Fibroblast of skin of back (primary cell): ENCODE data around the gene HSF2BP.
"Not testable (repeated sequence)": the region's sequence is repeated elsewhere in the genome, so short reads cannot be mapped to it uniquely, and the experiment has no call there.

Experiments used
- DNase-seq: peaks from one replicate; pipeline ENCODE4 v3.0.0-alpha.2; 2013

The HSF2BP gene

GRCh38 chr21:43616861-43617260 lies 42.4 kb downstream of the HSF2BP start:
- not testable (repeated sequence) for DNase-seq

DNA sequence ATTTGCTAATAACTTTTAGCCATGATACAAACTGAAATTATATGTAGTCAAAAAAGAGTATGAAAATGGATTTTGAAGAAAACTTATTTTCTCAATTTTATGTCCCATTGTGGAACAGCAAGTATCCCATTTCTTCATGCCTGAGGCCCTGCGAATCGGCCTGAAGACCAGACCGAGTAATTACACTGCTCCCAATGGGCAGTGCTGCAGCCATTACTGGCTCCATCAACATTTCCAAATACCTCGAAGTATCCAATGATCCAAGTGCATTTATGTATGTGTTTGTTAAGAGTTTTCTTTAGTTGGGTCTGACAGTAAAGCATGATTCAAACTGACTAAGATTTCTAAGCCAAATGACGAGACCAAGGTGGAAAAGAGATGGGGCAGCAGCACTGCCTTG lies 44.4 kb downstream of the HSF2BP start:
- no peak for DNase-seq

DNA sequence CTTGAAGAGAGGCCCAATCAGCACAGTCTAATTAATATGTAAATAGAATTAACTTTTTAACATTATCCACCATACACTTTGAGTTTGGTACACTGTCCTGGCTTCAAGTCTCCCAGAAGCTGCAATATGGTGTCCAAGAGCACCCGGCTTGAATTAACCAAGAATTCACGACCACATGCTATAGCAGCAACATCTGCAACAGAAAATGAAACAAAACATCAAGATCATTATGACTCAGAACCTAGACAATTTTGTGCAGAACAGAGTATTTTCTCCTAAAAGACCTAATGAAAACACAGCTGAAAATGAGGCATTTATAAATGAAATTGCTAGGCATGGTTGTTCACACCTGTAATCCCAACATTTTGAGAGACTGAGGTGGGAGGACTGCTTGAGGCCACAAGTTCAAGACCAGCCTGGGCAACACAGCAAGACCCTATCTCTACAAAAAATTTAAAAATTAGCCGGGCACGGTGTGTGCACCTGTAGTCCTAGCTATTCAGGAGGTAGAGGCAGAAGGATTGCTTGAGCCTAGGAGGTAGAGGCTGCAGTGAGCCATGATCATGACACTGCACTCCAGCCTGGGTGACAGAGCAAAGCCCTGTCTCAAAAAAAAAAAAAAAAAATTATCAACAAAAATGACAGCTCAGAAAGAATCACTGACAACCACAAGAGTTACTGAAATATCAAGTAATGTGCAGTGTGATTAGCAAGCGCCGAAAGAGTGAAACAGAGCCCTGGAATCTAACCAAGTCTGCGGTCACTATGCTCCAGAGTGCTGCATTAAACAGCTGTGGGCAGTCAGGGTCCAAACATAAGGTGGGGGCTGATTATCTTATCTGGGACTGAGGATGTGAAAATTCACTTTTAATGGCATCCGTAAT lies 45.3 kb downstream of the HSF2BP start:
- peak; percentile 59 for DNase-seq

GRCh38 chr21:43611598-43612369 lies 47.5 kb downstream of the HSF2BP start:
- peak; percentile 50 for DNase-seq

- DNase-seq: peak; percentile 90
These were observed 49.6 kb downstream of the HSF2BP start for GRCh38 chr21:43609501-43610340.

- no peak for DNase-seq
These were observed 50.6 kb downstream of the HSF2BP start for GRCh38 chr21:43608664-43609063.

GRCh38 chr21:43608225-43608624 lies 51.1 kb downstream of the HSF2BP start:
- peak; percentile 82 for DNase-seq

DNA sequence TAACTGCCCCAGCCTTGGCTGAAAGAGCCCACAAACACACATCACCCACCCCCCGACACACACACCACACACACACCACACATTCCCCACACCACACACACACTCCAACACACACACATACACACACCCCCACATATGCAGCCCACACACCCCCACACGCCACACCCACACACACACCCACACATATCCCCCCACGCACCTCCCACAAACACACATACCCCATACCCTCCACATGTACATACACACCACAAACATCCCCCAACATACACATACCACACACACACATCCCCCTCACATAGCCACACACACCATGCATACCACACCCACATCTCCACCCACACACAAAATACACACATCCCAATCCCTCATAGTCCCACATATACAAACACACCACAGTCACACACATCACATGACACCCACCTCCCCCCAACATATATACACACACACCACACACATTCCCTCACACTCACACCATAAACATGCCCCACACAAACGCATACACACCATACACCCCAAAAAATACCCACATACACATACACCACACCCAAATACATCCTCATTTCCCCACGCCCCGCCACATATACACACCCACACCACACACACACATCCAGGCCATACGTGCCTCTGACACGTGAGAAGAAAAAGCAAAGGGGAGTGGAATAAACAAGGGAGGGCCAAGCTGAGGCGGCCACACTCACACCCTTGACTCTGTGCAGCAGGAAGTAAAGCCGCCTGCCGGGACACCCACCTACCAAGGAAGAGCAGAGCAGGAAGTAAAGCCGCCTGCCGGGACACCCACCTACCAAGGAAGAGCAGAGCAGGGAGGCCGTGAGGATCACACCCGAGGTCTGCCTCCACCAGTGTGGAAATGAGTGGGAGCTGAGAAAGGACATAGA lies 53.7 kb downstream of the HSF2BP start:
- DNase-seq: no peak

- DNase-seq: no peak
These were observed 54.6 kb downstream of the HSF2BP start for GRCh38 chr21:43604505-43605204.

GRCh38 chr21:43603641-43604504 lies 55.4 kb downstream of the HSF2BP start:
- peak; percentile 80 for DNase-seq

DNA sequence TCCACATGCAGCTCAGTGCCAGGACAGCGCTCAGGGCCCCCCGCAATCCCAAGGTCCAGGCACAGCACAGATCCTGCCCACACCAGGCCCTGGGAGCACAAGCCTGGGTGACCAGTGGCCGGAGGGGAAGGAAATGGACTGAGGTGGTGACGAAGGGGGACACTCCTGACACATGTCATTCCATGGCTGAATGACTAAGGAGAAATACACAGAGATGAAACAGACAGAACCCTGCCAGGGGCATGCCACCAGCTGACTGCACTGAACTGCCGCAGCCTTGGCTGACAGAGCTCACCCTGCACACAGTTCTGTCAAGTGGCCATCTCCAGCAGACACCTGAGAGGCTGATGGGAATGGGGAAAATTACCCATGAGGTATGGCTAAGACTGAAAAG lies 56.1 kb downstream of the HSF2BP start:
- DNase-seq: no peak

DNA sequence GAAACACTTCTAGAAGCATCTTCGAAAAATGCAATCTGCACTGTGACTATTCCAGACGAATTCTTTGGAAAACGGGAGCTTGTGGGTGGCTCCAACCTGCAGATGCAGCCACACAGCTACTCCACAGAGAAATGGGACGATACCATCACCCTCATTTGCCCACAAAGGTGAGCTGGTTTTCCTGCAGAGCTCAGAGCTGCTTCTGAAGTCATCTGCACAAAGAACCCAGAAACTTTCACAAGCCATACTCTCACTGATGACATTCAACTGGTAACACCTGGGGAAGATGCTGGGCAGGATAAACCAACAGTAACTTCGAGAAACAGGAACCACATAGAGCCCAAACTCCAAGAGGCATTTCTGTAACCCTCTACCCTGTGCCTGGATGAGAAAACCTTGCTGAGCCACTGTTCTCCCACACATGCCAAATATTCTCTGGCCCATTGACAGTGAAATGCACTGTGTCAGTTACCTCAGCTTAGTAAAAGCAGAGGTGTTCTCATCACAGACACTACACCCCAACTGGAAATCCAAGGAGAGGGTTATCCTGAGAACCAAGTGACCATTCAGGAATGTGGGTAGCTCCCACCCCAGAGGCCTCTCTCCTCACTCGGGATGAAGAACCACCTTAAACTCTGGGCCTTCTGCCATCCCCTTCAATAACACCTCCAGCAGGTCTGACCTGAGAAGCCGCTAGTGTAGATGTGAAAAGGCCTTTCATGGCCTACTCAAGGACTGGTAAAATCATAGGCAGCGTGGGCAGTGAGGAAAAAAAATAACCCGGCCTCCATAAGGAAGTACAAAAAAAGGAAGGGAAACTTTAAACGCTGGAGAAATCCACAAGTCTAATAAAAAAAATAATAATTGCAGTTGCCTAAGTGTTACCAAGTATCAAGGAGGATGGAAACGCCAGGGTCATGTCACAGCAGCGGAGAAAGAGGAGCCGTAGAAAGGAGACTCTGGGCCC lies 56.7 kb downstream of the HSF2BP start:
- no peak for DNase-seq

DNA sequence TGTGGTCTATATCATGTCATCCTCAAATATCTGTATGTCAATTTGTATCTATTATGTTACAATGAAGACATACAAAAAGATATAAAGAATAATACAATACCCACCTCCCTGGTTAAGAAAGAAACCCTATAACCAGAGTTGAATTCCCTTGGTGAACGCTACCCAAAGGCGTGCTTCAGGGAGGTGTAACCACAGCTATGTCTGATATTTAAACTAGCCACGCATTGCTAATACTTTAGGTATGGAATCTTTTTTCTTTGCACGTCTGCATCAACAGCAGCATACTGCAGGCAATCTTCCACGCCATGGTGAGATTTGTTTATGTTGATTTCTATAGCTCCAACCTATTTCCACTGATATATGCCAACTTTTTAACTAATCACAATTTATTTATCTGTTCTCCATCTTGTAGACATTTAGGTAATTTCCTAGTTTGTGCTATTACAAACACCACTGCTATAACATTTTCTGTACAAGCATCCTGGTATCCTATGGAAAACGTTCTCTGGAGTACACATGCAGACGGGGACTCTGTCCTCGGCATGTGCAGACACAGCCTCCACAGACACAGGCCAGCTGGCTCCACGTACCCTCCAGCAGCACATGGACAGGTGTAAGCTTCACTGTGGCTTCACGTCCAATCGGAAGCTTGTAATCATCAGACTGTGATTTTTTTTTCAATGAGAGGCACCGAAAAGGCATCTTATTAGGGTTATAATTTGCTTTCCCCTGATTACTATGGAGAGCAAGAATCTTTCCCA lies 58.5 kb downstream of the HSF2BP start:
- peak; percentile 97 for DNase-seq

GRCh38 chr21:43599728-43600127 lies 59.6 kb downstream of the HSF2BP start:
- DNase-seq: no peak

- DNase-seq: peak; percentile 86
These were observed 60.7 kb downstream of the HSF2BP start for GRCh38 chr21:43598416-43599120.

DNA sequence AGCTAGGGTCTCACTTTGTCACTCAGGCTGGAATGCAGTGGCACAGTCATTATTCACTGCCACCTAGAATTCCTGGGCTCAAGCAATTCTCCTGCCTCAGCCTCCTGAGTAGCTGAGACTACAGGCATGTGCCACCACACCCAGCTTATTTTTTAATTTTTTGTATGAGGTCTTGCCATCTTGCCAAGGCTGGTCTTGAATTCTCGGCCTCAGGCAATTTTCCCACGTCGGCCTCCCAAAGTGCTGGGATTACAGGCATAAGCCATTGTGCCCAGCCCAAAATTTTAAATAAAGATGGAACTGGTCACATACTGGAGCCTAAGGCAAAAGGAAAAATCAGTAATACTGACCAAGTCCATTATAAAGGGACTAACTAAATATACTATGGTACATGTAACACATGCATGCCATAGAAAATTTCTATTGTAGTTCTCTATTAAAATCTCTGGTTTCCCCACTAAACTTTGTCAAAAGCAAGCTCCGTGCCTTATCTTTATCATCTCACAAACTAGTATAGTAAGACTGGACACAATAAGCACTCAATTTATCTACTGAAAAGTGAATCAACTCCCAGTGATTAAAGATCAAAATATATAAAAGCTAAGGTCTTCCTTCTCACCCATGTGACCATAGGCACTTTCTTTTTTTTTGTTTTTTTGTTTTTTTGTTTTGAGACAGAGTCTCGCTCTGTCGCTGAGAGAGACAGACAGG lies 61.6 kb downstream of the HSF2BP start:
- DNase-seq: no peak

DNA sequence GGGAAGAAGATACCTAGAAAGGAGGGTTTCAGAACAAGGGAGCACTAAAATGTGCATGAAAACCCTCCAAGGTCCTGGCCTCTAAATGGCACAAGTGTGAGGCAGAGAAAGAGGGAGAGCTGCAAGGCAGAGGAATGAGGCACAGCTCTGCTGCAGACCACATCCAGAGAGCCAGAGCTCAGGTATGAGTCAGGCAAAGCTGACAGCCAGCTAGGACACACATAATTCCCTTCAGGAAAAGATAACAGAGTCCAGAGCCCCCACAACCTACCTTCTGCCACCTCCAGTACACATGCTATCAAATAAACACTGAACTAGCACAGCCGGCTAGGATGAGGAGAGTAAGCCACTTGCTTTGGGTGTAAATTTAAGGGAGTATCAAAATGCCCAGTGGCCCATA lies 62.2 kb downstream of the HSF2BP start:
- DNase-seq: peak; percentile 85
